IPS-18c (cell line): ENCODE measurements around the gene NDUFB10.
"Not testable (repeated sequence)": the region's sequence is repeated elsewhere in the genome, so short reads cannot be mapped to it uniquely, and the experiment has no call there.

ENCODE experiments used
- H3K4me3 ChIP-seq: 2 replicates; pipeline ENCODE4 v1.7.0; 2013; ENCODE audit warnings: low read depth, mild to moderate bottlenecking, low read length, moderate library complexity; ENCODE audit not compliant: insufficient read depth
- H3K9me3 ChIP-seq: one replicate; pipeline ENCODE4 v1.6.1; 2013; ENCODE audit warnings: mild to moderate bottlenecking, low read length, moderate library complexity; ENCODE audit not compliant: control insufficient read depth, insufficient read depth

NDUFB10 gene

DNA sequence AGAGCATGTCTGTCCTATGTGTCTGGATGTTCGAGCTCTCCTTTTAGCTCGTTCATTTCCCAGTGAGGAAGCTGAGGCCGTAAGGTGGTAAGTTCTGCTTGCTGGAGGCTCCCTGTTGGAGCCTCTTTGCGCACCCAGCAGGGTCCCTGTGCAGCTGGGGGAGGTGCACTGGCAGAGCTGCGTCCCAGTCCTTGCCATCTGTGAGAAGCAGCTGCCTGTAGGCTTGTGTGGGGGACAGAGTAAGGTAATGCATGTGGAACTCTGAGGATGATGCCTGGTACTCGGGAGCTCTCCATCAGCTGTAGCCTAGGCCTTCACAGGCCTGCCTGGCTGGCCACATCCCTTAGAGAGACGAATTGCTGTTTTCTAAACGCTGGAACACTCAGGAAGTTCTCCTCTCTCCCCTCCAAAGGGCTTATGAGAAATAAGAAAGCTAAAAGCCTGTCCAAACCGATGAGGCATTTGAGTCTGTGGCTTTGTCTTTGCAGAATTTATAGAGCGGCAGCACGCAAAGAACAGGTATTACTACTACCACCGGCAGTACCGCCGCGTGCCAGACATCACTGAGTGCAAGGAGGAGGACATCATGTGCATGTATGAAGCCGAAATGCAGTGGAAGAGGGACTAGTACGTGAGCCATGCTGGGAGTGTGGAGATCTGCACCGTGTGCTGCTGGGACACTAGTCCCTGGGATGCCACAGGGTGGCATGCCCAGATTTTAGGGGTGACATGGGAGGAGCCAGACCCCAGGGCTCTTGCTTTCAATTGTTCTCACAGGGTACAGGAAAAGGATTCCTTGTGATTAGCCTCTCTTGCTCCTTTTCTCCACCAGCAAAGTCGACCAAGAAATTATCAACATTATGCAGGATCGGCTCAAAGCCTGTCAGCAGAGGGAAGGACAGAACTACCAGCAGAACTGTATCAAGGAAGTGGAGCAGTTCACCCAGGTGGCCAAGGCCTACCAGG is 1.6 kb downstream of the NDUFB10 start:
- Histone ChIP-seq H3K4me3 (peak overlapping the region; percentile 84), H3K9me3 (peaks cover 2% of the 10 kb centered on the region)

DNA sequence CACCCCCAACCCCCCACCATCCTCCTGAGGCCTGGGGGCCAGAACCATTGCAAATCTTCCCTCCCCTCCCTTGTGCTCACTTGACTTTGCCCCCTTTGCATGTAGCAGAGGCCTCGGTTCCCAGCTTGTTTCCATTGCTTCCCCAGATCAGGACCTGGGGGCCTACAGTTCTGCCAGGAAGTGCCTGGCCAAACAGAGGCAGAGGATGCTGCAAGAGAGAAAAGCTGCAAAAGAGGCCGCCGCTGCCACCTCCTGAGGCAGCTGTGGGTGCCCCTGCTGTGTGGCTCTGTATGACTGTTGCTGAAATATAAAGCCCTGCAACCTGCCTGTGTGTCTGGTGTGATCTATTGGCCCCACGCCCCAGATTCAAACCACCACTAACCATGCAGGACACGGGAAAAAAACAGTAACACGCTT is 2.3 kb downstream of the NDUFB10 start:
- Histone ChIP-seq H3K9me3 (peaks cover 2% of the 10 kb centered on the region), H3K4me3 (no peak overlapping the region)

DNA sequence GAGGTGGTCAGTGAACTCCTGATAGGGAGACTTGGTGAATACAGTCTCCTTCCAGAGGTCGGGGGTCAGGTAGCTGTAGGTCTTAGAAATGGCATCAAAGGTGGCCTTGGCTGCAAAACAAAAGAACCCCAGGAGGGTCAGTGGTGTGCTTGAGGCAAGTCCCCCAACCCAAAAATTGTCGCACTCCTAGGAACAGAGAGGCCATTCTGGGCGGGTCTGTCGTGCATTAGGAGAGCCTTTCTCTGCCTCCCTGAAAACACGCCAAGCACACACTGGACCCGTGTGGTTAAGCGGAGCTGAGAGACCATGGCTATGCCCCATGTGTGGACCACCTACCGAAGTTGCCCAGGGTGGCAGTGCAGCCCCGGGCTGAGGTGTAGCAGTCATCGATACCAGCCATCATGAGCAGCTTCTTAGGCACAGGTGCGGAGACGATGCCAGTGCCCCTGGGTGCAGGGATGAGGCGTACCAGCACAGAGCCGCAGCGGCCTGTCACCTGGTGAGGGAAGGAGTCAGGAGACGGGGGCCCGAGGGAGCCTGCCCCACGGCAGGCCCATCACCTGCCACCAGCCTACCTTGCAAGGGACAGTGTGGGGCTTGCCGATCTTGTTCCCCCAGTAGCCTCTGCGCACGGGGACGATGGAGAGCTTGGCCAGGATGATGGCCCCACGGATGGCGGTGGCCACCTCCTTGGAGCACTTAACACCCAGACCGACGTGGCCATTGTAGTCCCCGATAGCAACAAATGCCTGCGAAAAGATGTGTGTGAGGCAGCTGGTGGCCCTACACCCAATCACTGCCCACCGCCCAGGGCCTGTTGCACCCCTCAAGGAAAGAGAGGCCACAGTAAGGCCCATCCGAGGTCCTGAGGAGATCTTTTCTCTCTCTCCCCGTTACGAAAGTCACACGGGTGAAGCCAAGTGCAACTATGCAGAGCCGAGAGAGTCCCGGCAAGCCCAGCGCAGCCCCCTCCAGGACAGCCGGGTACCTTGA is 3.1 kb downstream of the NDUFB10 start:
- not testable (repeated sequence) for H3K9me3 ChIP-seq
- peak overlapping the region; percentile 87 for H3K4me3 ChIP-seq

DNA sequence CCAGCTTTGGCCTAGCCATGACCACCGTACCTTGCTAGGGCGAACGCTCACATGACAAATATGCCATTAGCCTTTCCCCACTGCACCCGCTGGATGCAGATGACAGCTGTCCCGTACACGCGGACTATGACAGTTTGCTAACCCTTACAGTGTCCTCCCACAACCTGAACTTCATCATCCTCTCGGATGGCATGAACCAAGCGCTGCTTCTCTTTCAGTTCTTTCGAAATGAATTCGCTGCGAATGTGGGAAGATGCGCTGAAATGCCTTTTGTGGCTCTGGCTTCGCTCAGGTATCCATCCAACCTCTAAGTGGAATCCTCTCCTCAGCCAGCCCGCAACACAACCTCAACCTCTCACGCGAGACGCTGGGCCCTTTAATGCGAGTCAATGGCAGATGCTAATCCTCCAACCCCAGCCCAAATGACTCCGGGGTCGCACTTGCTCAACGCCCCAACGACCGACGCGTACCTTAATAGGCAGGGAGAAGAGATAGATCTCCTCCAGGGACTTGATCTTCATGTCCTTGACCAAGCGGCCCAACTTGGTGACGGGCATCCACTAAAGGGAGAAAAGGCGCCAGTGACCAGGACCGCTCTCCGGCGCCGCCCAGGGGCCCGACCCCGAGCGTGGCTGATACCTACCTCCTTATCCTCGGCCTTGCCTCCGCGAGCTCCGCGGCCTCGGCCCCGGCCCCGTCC is 4.6 kb downstream of the NDUFB10 start:
- peak overlapping the region; percentile 87 for H3K4me3 ChIP-seq

DNA sequence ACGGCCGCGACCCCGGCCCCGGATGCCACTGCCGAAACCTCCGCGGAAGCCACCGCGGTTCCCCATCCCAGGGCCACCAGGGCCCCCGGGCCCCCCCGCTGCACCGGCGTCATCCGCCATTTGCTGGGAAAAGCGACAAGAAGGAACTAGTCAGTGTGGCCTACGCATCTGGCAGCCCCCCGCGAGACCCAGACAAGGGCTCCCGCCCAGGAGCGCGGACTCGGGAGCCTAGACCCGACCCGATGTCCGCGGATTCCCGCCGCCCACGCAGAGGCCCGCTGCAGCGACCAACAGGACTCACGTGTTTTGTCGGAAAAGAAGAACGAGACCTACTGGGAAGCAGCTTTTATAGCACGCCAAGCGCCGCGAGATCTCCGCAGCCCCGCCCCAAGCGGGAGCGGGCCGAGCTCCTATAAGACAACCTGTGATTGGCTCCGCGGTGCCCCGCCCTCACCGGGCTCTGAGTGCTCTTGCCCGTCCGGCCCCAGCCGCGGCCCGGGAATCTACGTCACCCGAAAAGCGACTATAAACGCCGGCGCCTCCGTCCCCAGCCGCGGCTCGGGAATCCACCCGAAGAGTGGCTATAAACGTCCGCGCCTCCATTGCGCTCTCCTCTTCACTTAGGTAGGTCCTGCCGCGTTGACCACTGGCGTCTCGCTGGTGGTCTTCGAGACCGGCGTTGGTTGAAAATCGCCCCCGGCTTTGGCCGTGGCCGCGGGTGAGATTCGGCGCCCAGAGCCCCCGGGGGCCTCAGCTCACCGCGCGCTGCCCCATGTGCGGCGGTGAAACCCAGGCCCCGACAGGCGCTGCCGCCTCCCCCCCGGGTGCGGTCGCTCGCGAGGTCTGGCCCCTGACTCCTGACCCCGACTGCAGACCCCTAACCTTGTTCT is 5.4 kb downstream of the NDUFB10 start, which contains the start of gene RPS2:
RPS2 (minus strand) TSS at position 321 of the 890 bp plus-strand sequence; CDS start at position 120, 201 bp downstream.
- Histone ChIP-seq H3K9me3 (no peaks in the 10 kb centered on the region), H3K4me3 (peak within 1 kb of the TSS; percentile 87)

More for the DNA sequence above, 4.6 kb downstream of the NDUFB10 start:
- H3K9me3 ChIP-seq, result peaks cover 2% of the 10 kb centered on the region

DNA sequence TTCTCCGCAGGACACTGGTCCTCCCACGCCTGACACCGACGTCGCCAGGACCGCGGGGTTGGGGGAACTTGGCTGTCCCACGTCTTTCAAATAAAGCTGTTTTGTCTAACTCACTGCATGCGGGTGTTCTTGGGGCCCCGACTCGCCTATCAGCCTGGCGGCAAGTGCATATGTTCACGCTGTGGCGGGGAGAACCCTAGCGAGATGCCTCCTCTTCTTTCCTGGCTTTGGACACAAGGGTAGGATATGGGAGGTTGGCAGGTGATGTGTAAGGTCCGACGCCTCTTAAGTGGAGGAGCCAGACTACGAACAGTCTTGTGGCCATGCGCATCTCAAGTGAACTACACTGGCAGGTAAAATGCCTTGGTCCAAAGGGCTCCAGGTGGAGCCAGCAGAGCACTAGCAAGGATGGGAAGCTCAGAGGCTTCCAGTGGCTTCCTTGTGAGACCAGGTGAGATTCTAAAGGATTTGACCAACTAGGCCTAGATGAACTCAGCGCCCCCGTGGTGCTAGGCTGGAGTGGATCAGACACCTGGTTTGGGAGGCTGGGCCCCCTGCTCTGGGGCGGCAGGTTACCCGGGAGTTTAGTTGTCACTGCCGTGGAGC is 6.2 kb downstream of the NDUFB10 start:
- H3K9me3 ChIP-seq, result no peaks in the 10 kb centered on the region
- H3K4me3 ChIP-seq, result peak overlapping the region; percentile 87

DNA sequence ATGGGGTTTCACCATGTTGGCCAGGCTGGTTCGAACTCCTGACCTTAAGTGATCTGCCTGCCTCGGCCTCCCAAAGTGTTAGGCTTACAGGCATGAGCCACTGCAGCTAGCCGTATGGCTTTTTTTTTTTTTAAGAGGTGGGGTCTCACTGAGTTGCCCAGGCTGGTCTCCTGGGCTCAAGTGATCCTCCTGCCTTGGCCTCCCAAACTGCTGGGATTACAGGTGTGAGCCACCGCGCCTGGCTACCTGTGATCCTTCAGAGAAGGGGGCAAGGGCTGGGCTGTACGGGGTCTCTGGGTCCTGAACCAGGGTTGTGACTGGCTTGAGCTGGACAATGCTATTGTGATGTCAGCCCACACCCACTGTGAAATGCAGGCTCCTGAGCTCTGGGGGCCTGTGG is 7.1 kb downstream of the NDUFB10 start, which contains the start of gene RNF151:
RNF151 (plus strand) TSS at position 397 of the 400 bp plus-strand sequence. CDS start 26 bp downstream, outside the sequence.
- Histone ChIP-seq H3K9me3 (no peaks in the 10 kb centered on the region), H3K4me3 (peak within 1 kb of the TSS; percentile 87)

DNA sequence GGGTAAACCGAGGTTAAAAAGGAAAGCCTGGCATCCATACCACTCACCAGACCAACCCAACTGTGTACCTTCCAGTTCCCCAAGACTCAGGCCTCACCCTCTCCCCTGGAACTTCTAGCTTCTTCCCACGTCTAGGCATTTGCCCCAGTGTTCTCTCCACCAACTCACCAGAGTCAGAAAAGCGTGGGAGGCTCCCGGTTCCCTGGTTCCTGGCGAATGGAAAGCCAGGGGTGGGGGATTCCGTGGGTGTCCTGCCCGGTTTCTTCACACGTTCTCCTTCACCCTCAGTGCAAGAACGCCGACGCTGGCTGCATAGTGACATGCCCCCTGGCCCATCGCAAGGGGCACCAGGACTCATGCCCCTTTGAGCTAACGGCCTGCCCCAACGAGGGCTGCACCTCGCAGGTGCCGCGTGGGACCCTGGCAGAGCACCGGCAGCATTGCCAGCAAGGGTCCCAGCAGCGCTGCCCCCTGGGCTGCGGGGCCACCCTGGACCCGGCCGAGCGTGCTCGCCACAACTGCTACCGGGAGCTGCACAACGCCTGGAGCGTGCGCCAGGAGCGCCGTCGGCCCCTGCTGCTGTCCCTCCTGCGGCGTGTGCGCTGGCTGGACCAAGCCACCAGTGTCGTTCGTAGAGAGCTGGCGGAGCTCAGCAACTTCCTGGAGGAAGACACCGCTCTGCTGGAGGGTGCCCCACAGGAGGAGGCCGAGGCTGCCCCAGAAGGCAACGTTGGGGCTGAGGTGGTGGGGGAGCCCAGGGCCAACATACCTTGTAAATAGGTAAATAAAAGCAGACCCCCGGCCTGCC is 9.0 kb downstream of the NDUFB10 start:
- Histone ChIP-seq H3K4me3 (no peak overlapping the region), H3K9me3 (no peaks in the 10 kb centered on the region)

DNA sequence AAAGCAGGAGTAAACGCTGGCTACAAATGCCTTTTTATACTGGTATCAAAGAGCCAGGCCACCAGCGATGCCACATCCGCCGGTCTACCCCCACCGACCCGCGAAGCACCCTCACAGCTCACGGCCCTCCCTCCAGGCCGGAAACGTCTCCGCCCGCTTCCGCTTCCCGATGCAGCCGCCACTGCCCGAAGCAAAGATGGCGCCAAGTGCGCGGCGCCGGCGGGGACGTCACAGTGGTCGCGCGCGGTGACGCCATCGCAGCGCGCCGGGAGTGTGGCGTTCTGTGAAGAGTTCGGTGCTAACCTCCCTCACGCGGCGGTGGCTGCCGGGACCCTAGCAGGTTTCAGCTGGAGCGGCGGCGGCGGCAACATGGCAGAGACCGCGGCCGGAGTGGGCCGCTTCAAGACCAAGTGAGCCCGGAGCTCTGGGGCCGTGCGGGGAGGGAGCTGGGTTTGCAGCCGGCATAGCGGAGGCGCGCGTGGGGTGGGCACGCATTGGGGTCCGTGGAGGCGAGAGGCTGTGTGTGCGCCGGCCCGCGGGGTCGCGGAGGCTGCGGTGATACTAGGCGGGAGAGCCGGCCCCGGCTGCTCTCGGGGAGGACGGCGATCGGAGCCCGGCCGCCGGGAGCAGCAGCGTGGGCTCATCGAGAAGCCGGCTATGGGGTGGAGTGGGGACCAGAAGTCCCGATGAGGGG is 12.6 kb downstream of the NDUFB10 start, which contains the start of gene TBL3:
TBL3 (plus strand) TSS at position 258 of the 694 bp plus-strand sequence; CDS start at position 370, 112 bp downstream.
- no peaks in the 10 kb centered on the region for H3K9me3 ChIP-seq
- H3K4me3 ChIP-seq, result peak within 1 kb of the TSS; percentile 73

DNA sequence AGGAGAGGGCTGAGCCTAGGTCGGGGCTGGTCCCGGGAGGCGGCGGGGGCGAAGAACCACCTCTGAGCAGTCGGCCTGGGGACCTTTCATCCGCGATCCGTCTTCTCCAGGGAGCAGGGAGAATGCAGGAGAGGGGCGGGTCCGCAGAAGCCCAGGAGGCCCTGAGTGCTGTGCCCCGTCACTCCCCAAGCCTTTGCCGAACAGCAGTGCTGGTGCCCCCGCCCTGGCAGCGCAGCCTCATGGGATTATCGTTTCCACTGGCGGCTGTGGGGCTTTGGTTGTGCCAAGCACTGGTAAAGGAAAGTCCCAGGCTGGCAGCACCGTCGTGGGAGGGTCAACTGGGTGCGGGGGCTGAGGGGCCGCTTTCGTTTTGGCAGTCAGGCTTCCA is 13.1 kb downstream of the NDUFB10 start:
- Histone ChIP-seq H3K4me3 (peak overlapping the region; percentile 73), H3K9me3 (no peaks in the 10 kb centered on the region)

DNA sequence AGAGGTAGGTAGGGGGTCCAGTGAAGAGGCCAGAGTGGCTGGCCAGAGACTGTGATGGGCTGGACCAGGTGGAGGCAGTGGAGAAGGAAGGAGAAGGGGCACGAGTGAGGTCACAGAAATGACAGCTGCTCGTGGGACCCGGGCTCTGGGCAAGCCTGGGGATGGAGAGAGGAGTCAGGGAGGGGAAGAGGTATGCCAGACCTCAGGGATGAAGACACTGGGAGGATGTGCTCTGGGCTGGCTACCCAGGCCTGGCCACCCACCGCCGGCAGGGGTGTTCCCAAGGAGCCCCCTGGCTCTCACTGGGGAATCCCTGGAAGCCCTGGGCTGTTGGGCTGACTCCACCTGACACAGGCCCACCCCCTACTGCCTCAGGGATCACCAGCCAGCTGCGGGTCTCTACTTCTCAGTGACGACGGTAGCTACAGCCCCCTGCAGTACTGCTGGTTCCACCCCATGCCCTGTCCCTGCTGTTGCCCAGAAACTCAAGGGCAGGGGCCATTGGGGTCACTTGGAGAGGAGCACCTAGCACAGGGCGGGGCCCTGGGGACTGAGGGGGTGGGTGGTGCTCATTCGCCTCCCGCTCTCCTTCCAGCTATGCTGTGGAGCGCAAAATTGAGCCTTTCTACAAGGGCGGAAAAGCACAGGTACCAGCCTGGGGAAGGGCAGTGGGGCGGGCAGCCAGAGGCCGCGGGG is 14.3 kb downstream of the NDUFB10 start:
- no peak overlapping the region for H3K4me3 ChIP-seq

DNA sequence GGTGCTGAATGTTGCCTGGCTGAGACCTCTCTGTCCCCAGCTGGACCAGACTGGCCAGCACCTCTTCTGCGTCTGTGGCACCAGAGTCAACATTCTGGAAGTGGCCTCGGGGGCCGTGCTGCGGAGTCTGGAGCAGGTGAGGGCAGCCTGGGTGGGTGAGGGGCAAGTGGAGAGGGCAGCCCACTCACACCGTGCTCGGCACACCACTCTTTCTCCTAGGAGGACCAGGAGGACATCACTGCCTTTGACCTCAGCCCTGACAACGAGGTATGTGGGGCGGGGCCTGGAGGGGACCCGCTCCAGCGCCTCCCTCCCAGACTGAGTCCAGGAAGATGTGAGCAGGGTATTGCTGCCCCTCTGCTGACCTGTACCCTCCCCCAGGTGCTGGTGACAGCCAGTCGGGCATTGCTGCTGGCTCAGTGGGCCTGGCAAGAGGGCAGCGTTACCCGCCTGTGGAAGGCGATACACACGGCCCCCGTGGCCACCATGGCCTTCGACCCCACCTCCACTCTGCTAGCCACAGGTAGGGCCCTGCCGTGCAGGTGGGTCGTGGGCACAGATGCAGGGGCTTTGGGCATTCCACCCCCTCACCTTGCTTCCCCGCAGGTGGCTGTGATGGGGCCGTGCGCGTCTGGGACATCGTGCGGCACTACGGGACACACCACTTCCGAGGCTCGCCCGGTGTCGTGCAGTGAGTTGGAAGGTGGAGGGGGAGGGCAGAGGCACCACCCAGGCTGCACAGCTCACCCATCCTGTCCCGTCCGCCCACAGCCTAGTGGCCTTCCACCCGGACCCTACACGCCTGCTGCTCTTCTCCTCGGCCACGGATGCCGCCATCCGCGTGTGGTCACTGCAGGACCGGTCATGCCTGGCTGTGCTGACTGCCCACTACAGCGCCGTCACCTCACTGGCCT is 15.1 kb downstream of the NDUFB10 start:
- no peak overlapping the region for H3K4me3 ChIP-seq
- no peaks in the 10 kb centered on the region for H3K9me3 ChIP-seq

More for the DNA sequence above, 14.3 kb downstream of the NDUFB10 start:
- H3K9me3 ChIP-seq, result no peaks in the 10 kb centered on the region
